GM18873 (cell line): ENCODE data around the gene TUBG2.

Experiments
- ATAC-seq: cut with Tn5 transposase; IDR thresholded peaks from one replicate; pipeline ENCODE4 v1.9.1; 2021; ENCODE audit warnings: mild to moderate bottlenecking, moderate library complexity, moderate number of reproducible peaks; ENCODE audit not compliant: unreplicated experiment, low FRiP score

Gene TUBG2

GRCh38 chr17:42675965-42676423, 16.9 kb downstream of the TUBG2 start:
- ATAC-seq = no peak

GRCh38 chr17:42676424-42677011, 17.4 kb downstream of the TUBG2 start, which contains the start of gene PLEKHH3:
Gene PLEKHH3, minus strand, starts transcription at chr17:42676994. Its CDS starts 431 bp downstream, at chr17:42676563.
- no peak for ATAC-seq

GRCh38 chr17:42677012-42677857, 18.2 kb downstream of the TUBG2 start:
- ATAC-seq = peak; percentile 63

GRCh38 chr17:42677921-42678781, 19.1 kb downstream of the TUBG2 start:
- ATAC-seq = no peak

- no peak for ATAC-seq
Observed at GRCh38 chr17:42678951-42679491, 19.9 kb downstream of the TUBG2 start.

GRCh38 chr17:42679492-42680330, 20.6 kb downstream of the TUBG2 start:
- no peak for ATAC-seq

GRCh38 chr17:42680331-42680808, 21.3 kb downstream of the TUBG2 start:
- ATAC-seq = no peak

GRCh38 chr17:42681976-42682721, 23.1 kb downstream of the TUBG2 start, which contains the start of gene CNTNAP1:
Gene CNTNAP1, plus strand, starts transcription at chr17:42682531. Its CDS starts 299 bp downstream, at chr17:42682830.
- ATAC-seq = no peak

- no peak for ATAC-seq
Observed at GRCh38 chr17:42682722-42683403, 23.8 kb downstream of the TUBG2 start.

- no peak for ATAC-seq
Observed at GRCh38 chr17:42683407-42684034, 24.4 kb downstream of the TUBG2 start.

GRCh38 chr17:42684929-42685556, 26.0 kb downstream of the TUBG2 start:
- no peak for ATAC-seq

GRCh38 chr17:42685831-42686230, 26.7 kb downstream of the TUBG2 start:
- no peak for ATAC-seq

- ATAC-seq = no peak
Observed at GRCh38 chr17:42686520-42687128, 27.5 kb downstream of the TUBG2 start.

- ATAC-seq = no peak
Observed at GRCh38 chr17:42687707-42688320, 28.7 kb downstream of the TUBG2 start.

- no peak for ATAC-seq
Observed at GRCh38 chr17:42690596-42690995, 31.5 kb downstream of the TUBG2 start.

- no peak for ATAC-seq
Observed at GRCh38 chr17:42691021-42691545, 32.0 kb downstream of the TUBG2 start.
